EH (cell line): ENCODE data around the gene DLG4.
"Not testable (repeated sequence)": the region's sequence is repeated elsewhere in the genome, so short reads cannot be mapped to it uniquely, and the experiment has no call there.

Source experiments
- DNase-seq: peaks from one replicate; pipeline ENCODE4 v3.0.0-alpha.2; 2015; ENCODE audit warnings: low read depth

Gene DLG4

DNA sequence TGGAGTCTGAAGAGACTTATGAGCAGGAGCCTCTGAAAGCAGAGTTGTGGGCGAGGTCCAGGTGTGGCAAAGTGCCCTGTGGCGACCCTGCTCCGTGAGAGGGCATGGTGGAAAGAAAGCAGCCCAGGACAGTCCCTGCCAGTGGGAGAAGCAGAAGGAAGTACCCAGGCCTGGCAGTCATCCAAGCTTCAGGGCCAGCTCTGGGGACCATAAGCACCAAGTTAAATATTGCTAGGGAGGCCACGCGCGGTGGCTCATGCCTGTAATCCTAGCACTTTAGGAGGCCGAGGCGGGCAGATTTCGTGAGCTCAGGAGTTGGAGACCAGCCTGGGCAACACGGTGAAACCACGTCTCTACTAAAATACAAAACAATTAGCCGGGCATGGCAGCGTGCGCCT is 35.5 kb downstream of the DLG4 start:
- DNase-seq: no peak

DNA sequence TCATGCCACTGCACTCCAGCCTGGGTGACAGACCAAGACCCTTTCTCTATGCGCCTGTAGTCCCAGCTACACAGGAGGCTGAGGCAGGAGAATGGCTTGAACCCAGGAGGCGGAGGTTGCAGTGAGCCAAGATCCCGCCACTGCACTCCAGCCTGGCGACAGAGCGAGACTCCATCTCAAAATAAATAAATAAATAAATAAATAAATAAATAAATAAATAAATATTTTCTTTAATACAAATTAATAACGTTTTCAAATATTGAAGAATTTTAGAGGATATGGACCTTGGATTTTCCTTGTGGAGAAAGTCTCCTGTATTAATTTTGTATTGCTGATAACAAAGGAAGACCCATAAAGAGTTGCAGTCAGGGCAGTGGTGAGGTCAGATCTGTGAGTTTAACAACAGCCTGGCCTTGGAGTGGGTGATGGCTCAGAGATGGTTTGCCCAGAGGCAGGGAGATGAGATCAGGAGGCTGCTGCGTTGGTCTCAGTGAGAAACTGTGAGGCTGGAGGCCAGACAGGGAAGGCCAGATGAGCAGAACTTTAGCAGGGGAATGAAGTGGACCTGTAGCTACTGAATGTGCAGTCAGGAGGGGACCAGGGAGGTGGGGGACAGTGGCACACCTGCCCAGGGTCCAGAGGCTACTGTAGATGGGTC is 36.1 kb downstream of the DLG4 start:
- DNase-seq: no peak

DNA sequence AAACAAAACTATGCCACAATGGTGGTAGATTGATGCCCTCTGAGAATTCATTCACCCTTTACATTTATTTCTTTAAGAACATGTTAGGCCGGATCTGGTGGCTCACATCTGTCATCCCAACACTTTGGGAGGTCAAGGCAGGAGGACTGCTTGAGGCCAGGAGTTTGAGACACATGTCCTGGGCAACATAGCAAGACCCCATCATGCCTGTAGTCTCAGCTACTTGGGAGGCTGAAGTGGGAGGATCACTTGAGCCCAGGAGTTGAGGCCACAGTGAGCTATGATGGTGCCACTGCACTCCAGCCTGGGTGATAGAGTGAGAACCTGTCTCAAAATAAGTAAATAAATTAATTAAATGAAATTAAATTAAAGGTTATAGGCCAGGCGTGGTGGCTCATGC is 37.5 kb downstream of the DLG4 start:
- not testable (repeated sequence) for DNase-seq

DNA sequence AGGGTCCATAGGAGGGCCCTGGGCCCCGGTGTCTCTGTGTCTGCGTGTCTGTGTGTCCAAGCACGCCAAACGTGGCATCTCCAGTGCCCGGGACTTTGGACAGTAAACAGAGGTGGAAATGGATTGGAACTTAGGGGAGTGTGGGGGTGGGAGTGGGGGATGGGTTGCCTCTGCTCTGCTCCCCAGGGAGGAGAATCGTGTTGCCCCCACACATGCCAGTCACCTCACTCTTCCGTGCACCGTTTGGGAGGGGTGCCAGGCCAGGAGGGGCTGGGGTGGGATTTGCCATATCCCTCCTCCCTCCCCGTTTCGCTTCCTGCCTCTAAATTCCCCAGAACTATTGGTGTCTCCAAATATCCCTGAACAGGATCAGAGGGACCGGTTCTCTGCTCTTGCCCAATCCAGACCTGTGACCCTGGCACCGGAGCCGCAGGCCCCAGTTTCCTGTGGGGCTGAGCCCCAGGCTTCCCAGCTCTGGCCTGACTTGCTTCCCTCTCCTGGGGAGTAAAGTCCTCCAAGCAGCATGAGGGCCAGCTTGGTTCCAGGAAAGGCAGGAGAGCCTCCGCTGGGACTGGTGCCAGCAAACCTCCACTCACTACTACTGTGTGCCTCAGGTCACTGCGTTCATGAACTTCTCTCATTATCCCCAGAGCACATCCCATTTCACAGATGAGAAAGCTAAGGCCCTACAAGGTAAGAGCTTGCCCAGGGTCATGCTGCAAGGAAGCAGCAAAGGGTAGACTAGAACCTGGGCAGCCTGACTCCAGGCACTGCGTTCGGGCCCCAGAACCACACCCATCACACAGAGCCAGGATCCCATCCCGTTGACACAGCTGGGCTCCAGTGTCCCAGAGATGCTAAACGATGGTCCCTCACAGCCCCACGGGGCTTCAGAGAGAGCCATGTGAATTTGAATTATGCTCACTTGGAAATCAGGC is 40.0 kb downstream of the DLG4 start, which contains the start of gene ASGR1:
ASGR1 (minus strand) TSS at position 54 of the 938 bp plus-strand sequence. CDS start 807 bp downstream, outside the sequence.
- DNase-seq: no peak

DNA sequence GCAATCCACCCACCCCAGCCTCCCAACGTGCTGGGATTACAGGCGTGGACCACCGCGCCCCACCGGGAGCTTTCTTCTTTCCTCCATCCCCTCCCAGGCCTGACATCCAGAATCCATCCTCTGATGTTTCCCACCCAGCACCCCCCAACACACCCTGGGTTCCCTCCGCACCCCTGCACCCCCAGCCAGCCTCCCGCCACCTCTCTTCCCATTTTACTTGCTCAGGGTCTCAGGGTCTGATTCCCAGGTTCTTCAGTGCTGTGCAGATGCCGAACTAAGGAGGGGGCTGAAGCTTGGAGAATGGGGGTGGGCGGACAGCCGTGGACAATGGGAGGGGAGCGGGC is 40.7 kb downstream of the DLG4 start:
- DNase-seq: no peak

DNA sequence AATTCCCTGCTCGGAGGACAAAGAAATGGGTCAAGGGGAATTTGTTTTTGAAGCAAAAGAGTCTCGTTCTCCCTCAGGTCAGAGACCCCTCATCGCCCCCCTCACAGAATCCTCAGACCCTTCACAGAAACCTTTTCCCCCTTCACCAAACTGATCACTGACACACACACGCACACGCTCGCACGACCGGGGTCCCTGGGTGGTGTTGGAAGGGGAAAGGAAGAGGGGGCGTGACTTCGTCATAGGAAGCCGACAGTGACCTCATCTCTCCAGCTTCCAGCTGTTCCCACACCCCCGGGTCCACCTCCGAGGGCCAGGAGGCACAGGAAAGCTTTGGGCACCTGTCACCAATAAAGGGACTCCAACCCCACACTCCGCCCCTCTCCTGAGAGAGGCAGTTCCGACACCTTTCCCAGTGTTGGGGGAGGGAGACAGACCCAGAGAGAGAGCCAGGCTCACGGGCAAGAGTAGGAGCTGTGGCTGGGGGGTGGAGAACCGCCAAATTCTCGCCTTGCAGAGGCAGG is 41.6 kb downstream of the DLG4 start:
- DNase-seq: peak; percentile 36

DNA sequence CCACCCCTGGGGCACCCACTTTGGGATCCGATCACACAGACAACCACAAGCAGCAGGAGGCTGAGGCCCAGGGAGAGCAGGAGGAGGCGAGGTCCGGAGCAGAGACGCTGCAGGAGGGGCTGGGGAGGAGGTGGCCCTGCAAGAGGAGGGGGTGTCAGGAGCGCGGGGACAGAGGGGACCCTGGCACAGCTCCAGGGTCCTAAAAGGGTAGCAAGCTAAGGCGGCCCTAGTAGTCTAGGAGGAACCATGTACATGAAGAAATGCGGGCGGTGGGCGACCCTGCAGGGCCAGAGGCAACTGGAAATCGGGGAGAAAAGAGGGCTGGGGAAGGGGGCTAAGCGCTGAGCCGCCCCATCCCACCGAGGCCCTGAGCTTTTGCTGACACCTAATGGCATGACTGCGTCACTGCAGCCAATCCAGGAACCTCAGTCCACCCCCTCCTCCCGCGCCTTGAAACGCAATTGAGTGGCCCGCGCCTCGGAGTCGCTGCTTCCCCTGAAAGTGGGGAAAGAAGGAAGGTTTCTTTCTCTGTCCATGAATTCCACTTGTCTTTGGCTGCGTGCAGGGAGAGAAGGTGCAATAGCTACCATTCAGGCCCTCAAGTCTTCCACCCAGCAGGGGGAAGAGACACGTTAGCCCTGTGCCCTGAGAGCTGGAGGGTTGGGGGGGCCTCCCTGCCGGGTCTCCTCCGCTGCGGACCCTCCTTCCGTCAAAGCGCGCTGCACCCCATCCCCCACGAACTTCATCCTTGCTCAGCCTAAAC is 42.3 kb downstream of the DLG4 start:
- DNase-seq: peak; percentile 72

DNA sequence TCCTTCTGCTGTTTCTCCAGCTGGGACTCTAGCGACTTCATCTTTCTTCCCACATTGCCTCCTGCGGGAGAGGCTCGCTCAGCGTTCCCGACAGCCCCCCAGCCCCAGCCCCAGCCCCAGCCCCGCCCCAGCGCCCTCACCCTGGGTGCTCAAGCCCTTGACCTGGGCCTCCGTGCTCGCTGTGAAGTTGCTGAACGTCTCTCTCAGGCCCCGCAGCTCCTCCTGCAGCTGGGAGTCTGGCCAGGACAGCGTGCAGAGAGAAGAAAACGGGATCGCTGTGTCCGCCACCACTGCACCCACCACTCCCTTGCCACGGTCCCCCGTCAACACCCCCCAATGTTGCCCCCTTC is 42.8 kb downstream of the DLG4 start:
- DNase-seq: no peak

DNA sequence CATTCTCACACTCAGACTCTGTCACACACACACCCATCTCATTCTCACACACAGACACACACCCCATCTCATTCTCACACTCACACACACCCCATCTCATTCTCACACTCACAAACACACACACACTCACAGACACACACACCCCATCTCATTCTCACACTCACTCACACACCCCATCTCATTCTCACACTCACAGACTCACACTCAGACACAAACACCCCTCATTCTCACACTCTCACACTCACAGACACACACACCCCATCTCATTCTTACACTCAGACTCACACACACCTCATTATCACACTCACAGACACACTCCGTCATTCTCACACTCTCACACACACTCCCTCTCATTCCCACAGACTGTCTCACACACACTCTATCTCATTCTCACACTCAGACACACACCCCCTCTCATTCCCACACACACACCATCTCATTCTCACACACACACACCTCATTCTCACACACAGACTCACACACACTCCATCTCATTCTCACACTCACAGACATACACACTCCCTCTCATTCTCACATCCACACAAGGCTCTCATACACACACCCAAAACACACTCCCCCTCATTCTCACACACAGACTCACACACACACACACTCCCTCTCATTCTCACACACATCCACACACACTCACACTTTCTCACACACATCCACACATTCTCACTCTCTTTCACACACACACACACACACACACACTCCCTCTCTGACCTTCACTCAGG is 43.4 kb downstream of the DLG4 start:
- no peak for DNase-seq

DNA sequence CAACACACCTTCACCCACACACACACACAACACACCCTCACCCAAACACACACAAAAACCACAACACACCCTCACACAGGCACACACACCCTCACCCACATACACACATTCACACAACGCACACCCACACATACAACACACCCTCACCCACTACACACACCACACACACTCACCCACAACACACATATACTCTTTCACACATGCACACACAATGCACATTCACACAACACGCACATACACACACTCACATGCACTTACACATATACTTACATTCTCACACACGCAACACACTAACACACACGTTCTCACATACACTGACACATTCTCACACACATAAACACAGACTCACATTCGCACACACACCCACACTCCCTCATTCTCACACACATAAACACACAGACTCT is 44.3 kb downstream of the DLG4 start:
- DNase-seq: no peak

DNA sequence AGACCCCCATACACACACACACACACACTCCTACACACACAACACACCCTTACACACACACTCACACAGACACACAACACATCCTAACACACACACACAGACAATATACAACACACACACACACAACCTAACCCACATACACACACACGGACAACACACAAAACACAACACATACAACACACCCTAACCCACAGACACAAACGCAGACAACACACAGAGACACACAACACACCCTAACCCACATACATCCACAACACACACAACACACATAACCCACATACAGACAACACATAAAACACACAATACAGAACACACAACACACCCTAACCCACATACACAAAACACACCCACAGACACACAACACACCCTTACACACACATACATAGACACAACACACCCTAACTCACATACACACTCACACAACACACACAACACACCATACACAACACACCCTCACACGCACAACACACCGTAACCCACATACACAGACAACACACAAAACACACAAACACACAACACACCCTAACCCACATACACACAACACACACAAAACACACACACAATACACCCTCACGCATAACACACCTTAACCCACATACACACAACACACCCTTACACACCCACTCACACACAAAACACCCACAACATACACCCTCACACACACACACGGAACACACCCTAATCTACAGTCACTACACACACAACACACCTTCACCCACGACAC is 44.9 kb downstream of the DLG4 start:
- DNase-seq: no peak

DNA sequence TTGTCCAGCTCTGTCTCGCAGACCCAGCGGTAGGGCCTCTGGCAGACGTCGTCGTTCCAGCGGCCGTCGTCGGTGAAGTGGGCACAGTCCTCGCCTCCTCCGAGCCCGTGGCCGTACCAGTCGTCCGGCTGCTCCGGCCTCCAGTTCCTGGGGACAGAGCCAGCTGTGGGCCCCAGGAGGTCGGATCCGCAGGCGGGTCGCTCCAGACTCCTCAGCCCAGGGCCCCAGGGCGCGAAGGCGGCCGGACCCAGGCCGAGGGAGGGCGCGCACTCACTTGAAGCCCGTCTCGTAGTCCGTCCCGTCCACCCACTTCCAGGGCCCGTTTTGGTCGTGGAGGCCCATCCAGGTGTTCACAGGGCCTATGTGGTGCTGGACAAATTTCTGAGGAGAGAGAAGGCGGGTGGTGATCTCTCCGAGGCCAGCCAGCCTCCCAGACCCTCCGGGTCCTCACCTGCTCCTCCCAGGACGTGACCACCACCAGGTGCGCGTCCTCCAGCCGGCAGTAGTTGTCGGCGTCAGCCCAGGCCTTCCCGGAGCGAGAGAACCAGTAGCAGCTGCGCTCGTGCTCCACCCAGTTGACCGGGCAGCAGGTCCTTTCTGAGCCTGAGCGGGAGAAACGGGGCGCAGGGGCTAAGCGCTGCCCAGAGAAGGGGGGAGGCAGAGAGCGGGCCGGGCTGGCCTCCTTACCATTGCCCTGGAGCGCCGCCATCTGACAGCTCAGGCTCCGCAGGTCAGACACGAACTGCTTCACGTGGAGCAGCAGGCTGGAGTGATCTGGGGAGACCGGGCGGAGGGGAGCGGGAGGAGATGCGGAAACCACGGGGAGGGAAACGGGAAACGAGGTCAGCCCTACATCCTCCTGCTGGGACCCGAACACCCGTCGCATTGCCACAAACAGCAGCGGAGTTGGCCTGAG is 45.7 kb downstream of the DLG4 start:
- DNase-seq: peak; percentile 12

DNA sequence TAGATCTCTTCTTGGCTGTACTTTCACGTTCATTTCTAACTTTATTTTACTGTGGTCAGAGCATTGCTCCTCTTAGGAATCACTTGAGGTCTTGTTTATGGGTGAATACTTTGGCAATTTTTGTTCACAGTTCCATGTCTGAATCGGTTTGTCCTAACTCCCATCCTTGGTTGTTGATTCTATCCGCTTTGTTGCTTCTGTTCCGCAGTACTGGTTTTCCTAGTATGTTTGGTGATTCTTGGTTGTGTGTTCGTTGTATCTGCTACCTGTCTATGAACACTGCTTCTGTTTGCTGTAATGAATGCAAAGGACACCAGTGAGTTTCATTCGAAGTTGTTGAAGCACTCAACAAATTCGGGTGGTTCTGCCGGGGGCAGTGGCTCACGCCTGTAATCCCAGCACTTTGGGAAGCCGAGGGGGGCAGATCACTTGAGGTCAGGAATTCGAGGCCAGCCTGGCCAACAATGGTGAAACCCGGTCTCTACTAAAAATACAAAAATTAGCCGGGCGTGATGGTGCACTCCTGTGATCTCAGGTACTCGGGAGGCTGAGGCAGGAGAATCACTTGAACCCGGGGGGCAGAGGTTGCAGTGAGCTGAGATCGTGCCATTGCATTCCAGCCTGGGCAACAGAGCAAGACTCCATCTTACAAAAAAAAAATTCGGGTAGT is 47.0 kb downstream of the DLG4 start:
- not testable (repeated sequence) for DNase-seq

DNA sequence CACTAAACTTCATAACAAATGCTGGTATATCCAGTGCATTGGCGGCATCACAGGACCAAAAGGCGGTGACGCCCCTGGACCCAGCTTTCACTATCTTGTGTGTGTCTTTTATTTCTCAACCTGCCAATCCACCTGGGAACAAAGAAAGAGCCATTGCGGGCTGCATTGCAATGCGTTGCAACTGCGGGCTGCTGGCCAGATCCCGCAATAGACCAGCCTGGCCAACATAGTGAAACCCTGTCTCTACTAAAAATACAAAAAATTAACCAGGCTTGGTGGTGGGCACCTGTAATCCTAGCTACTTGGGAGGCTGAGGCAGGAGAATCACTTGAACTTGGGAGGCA is 50.1 kb downstream of the DLG4 start:
- not testable (repeated sequence) for DNase-seq

DNA sequence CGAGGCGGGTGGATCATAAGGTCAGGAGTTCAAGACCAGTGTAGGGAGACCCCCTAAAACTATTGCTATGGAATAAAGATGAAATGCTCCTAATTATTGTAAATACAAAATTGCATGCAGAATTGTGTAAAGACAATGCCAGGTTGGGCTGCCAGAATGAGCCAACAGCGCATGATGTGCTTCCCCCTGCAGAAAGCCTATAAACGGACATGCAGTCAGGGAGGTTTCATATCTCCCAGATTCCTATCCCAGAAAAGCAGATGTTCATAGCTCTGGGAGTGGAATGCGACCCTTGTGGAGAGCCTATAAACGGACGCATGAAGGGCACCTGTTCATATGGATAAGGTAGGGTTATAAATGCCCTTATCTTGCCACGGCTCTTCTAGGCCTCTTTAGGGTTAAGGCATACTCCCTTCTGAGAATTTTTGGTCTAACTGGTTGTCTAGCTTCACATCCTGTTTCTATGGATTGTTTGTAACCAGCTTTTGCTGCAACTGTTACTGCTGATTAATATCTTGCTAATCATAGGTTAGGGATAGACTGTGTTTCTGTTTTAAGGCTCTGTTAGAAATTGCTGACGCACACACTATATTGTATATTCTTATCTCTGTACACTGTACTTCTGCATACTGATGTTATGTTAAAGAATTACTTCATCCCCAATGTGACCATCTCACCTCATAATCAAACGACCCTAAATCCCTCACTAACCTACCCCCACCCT is 50.6 kb downstream of the DLG4 start:
- DNase-seq: not testable (repeated sequence)

DNA sequence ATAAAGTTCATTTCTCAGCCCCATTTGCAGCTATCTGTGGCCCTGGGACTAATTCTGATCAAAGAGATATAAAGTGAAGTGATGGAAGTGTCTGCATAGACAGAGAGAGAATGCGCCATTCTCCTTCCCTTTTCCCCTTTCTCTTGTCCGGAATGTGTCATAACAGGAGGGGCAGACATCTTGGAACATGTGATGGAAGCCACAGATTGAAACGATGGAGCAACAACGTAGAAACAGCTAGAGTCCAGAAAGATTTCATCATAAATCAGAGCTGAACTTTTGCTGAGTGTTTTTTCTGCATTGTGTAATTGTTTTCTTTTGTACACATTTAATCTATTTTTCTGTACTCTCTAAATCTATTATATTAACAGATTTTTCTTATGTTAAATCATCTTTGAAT is 51.8 kb downstream of the DLG4 start:
- peak; percentile 26 for DNase-seq

DNA sequence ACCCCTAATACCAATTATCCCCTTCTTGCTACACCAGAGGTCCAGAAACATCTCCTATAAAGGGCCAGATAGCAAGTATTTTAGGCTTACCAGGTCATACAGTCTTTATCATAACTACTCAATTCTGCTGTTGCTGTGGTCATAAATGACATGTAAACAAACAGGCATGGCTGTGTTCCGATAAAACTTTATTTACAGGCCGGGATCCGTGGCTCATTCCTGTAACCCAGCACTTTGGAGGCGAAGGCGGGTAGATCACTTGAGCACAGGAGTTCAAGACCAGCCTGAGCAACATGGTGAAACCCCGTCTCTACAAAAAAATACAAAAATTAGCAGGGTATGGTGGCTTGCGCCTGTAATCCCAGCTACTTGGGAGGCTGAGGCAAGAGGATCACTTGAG is 52.8 kb downstream of the DLG4 start:
- no peak for DNase-seq

DNA sequence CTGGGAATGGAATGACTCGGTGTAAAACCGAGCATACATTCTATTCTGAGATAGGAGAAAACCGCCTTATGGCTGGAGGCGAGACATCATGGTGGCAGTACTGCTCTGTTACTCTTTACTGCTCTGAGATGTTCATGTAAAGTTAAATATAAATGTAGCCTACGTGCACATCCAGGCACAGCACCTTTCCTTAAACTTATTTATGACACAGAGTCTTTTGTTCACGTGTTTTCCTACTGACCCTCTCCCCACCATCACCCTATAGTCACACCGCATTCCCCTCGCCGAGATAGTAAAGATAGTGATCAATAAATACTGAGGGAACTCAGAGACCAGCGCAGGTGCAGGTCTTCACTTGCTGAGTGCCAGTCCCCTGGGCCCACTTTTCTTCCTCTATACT is 60.1 kb downstream of the DLG4 start:
- not testable (repeated sequence) for DNase-seq

DNA sequence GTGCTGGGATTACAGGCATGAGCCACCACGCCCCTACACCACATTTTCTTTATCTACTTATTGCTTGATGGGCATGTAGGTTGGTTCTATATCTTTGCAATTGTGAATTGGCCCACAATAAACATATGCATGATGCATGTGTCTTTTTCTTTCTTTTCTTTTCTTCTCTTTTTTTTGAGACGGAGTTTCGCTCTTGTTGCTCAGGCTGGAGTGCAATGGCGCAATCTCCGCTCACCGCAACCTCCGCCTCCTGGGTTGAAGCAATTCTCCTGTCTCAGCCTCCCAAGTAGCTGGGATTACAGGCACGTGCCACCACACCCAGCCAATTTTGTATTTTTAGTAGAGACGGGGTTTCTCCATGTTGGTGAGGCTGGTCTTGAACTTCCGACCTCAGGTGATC is 61.2 kb downstream of the DLG4 start:
- DNase-seq: not testable (repeated sequence)
